ENCODE measurements around the gene COL25A1. TPM values are rescaled to one million over a fixed set of nuclear protein-coding genes. Genes with fewer than 3 reads are reported as not detected.

Gene COL25A1
- polyA plus RNA-seq, 1 experiment, result not detected

- H3K4me3 ChIP-seq (ENCODE audit: low read depth, low read length), result no peak overlapping the region
- H3K27me3 ChIP-seq (ENCODE audit: control insufficient read depth, insufficient read depth, low read length), result no peaks in the 10 kb centered on the region
- no peak for DNase-seq (ENCODE audit: low read depth)
- no peak for TF ChIP-seq CTCF (IDR thresholded peaks at IDR 0.05; ENCODE audit: insufficient read depth, low read depth, low read length)
- ChIA-PET POLR2A (interaction anchor here (0.7 kb wide), 1 partner anchor 316 kb away, joined by 3 read pairs; no protein-coding TSS in a partner anchor), CTCF (no interaction called here)
- no peaks in the 10 kb centered on the region for H3K36me3 ChIP-seq (ENCODE audit: control insufficient read depth, insufficient read depth, low read length)
Measured at GRCh38 chr4:109171070-109171469, 131.4 kb downstream of the COL25A1 start.

- H3K4me3 ChIP-seq (ENCODE audit: low read depth, low read length), result no peak overlapping the region
- DNase-seq (ENCODE audit: low read depth), result no peak
- ChIA-PET CTCF (no interaction called here), POLR2A (no interaction called here)
- no peaks in the 10 kb centered on the region for H3K36me3 ChIP-seq (ENCODE audit: control insufficient read depth, insufficient read depth, low read length)
- no peak for TF ChIP-seq CTCF (IDR thresholded peaks at IDR 0.05; ENCODE audit: insufficient read depth, low read depth, low read length)
- no peaks in the 10 kb centered on the region for H3K27me3 ChIP-seq (ENCODE audit: control insufficient read depth, insufficient read depth, low read length)
Measured at GRCh38 chr4:109169170-109169569, 133.3 kb downstream of the COL25A1 start.

- DNase-seq (ENCODE audit: low read depth), result no peak
- TF ChIP-seq CTCF (IDR thresholded peaks at IDR 0.05; ENCODE audit: insufficient read depth, low read depth, low read length), result no peak
- Histone ChIP-seq H3K36me3 (ENCODE audit: control insufficient read depth, insufficient read depth, low read length) (no peaks in the 10 kb centered on the region), H3K4me3 (ENCODE audit: low read depth, low read length) (no peak overlapping the region), H3K27me3 (ENCODE audit: control insufficient read depth, insufficient read depth, low read length) (no peaks in the 10 kb centered on the region)
- POLR2A ChIA-PET, result no interaction called here
- CTCF ChIA-PET, result no interaction called here
Measured at GRCh38 chr4:109166586-109166985, 135.9 kb downstream of the COL25A1 start.

- TF ChIP-seq CTCF (IDR thresholded peaks at IDR 0.05; ENCODE audit: insufficient read depth, low read depth, low read length), result no peak
- H3K27me3 ChIP-seq (ENCODE audit: control insufficient read depth, insufficient read depth, low read length), result no peaks in the 10 kb centered on the region
- POLR2A ChIA-PET, result no interaction called here
- no peaks in the 10 kb centered on the region for H3K36me3 ChIP-seq (ENCODE audit: control insufficient read depth, insufficient read depth, low read length)
- no peak overlapping the region for H3K4me3 ChIP-seq (ENCODE audit: low read depth, low read length)
- DNase-seq (ENCODE audit: low read depth), result no peak
- CTCF ChIA-PET, result interaction anchor here (0.7 to 0.8 kb wide), 2 partner anchors 9 to 10 kb away, joined by 3 read pairs; no protein-coding TSS in a partner anchor
Measured at GRCh38 chr4:109166126-109166525, 136.3 kb downstream of the COL25A1 start.

GRCh38 chr4:109164011-109164410 is 138.4 kb downstream of the COL25A1 start:
- CTCF ChIA-PET, result interaction anchor here (1.0 kb wide), 1 partner anchor 10 kb away, joined by 3 read pairs; no protein-coding TSS in a partner anchor
- no peak for DNase-seq (ENCODE audit: low read depth)
- no peaks in the 10 kb centered on the region for H3K36me3 ChIP-seq (ENCODE audit: control insufficient read depth, insufficient read depth, low read length)
- no peak overlapping the region for H3K4me3 ChIP-seq (ENCODE audit: low read depth, low read length)
- TF ChIP-seq CTCF (IDR thresholded peaks at IDR 0.05; ENCODE audit: insufficient read depth, low read depth, low read length), result no peak
- POLR2A ChIA-PET, result no interaction called here
- no peaks in the 10 kb centered on the region for H3K27me3 ChIP-seq (ENCODE audit: control insufficient read depth, insufficient read depth, low read length)

Measured in BJ (cell line).